Panc1 (cell line): Measurements from ENCODE around the gene FUS. TPM values are rescaled to one million over a fixed set of nuclear protein-coding genes. Genes with fewer than 3 reads are reported as not detected.
"Not testable (repeated sequence)": the region's sequence is repeated elsewhere in the genome, so short reads cannot be mapped to it uniquely, and the experiment has no call there.

Experiments used
- ATAC-seq: fragments of 200-7000 bp; cut with Tn5 transposase; 2 replicates; pipeline ENCODE4 v1.9.1; 2020; ENCODE audit warnings: mild to moderate bottlenecking, moderate library complexity
- BruUV-seq: library from RNA; stranded (reverse); fragments of 400-500 nt; replicated peaks from 2 replicates; lab custom pipeline; 2021; lab: Mats Ljungman, UMichigan
- CTCF ChIA-PET: fragments of 300-600 bp; sonication (Branson Sonifier 250); formaldehyde crosslinking; loops from one replicate; lab custom pipeline; 2022; ENCODE audit warnings: antibody characterized with exemption; lab: Charles Lee
- POLR2A ChIA-PET: fragments of 300-600 bp; sonication (Branson Sonifier 250); formaldehyde crosslinking; loops from one replicate; lab custom pipeline; 2022; ENCODE audit warnings: antibody characterized with exemption; lab: Charles Lee
- DNase-seq: peaks from one replicate; pipeline ENCODE4 v3.0.0-alpha.2; 2010; ENCODE audit warnings: low read depth, low spot score
- H3K27ac ChIP-seq: 2 replicates; pipeline ENCODE4 v1.5.1; 2011; ENCODE audit warnings: mild to moderate bottlenecking, low read length, inconsistent platforms
- H3K27me3 ChIP-seq: fragments of 200-500 bp; sonication (Bioruptor generic); 2 replicates; pipeline ENCODE4 v1.6.0; 2014; ENCODE audit warnings: low read length, inconsistent platforms; ENCODE audit not compliant: control insufficient read depth, insufficient read depth
- H3K36me3 ChIP-seq: fragments of 200-500 bp; sonication (Bioruptor generic); 2 replicates; pipeline ENCODE4 v1.5.1; 2014; ENCODE audit warnings: inconsistent platforms, mild to moderate bottlenecking, low read length, moderate library complexity; ENCODE audit not compliant: control insufficient read depth, insufficient read depth
- H3K4me1 ChIP-seq: 2 replicates; pipeline ENCODE4 v1.5.1; 2011; ENCODE audit warnings: inconsistent platforms, mild to moderate bottlenecking, low read length, moderate library complexity; ENCODE audit not compliant: control insufficient read depth, insufficient read depth
- H3K4me3 ChIP-seq, 2 experiments: 2 replicates each; pipeline ENCODE4 v1.5.1; 2011 to 2012; ENCODE audit warnings: low read depth in 2 of 2, low read length in 2 of 2, mild to moderate bottlenecking in 2 of 2, inconsistent platforms in 1 of 2, moderate library complexity in 1 of 2
- H3K9me3 ChIP-seq: fragments of 200-500 bp; sonication (Bioruptor generic); 2 replicates; pipeline ENCODE4 v1.5.1; 2014; ENCODE audit warnings: low read depth, mild to moderate bottlenecking, inconsistent platforms, low read length, moderate library complexity; ENCODE audit not compliant: control insufficient read depth, insufficient read depth
- CTCF ChIP-seq: fragments of 450-650 bp; IDR thresholded peaks from 2 replicates; pipeline ENCODE4 v1.5.1; 2017; ENCODE audit warnings: mild to moderate bottlenecking
- POLR2AphosphoS5 ChIP-seq: IDR thresholded peaks from 2 replicates; pipeline ENCODE4 v1.6.1; 2012; ENCODE audit warnings: mild to moderate bottlenecking, low read depth, low read length, moderate library complexity
- REST ChIP-seq, 2 experiments: IDR thresholded peaks; 2 replicates each; pipeline ENCODE4 v1.6.1; 2011 to 2012; ENCODE audit warnings: low read depth in 2 of 2, control low read depth in 1 of 2, low read length in 1 of 2, mild to moderate bottlenecking in 1 of 2, moderate library complexity in 1 of 2; ENCODE audit not compliant: insufficient read depth in 1 of 2
- SIN3A ChIP-seq: IDR thresholded peaks from 2 replicates; pipeline ENCODE4 v1.6.1; 2012; ENCODE audit warnings: low read depth, mild to moderate bottlenecking, low read length, moderate library complexity, borderline replicate concordance; ENCODE audit not compliant: insufficient read depth
- TCF7L2 ChIP-seq: IDR thresholded peaks from 2 replicates; pipeline ENCODE4 v1.6.1; 2011; ENCODE audit warnings: mild to moderate bottlenecking, low read depth, low read length, inconsistent platforms
- in situ Hi-C: cut with HindIII; loops from 2 replicates; pipeline ENCODE4 v1.10.0; 2016; ENCODE audit warnings: low sequenced_read_pairs, low pct_unique_long_range_greater_than_20kb
- intact Hi-C: fragments of 100-400 bp; cut with micrococcal nuclease; formaldehyde crosslinking; loops from one replicate; pipeline ENCODE4 v1.10.0; 2022; ENCODE audit not compliant: unreplicated experiment
- total RNA-seq: library from RNA; stranded (reverse); gene quantifications from one replicate; pipeline ENCODE4 v1.2.1, GENCODE V29; 2021; ENCODE audit not compliant: unreplicated experiment

The FUS gene
- total RNA-seq, 1 experiment from 2014 or later: 441 TPM

- CTCF ChIA-PET: interaction anchor here (0.6 kb wide), 1 partner anchor 22 kb away, joined by 7 read pairs; no protein-coding TSS in a partner anchor
- in situ Hi-C loops: no loop called here
- BruUV-seq: no TSS peak
Measured at GRCh38 chr16:31136287-31136662, 43.7 kb upstream of the FUS start.

GRCh38 chr16:31136822-31137499 lies 43.0 kb upstream of the FUS start:
- H3K27me3 ChIP-seq, H3K9me3 ChIP-seq, in situ Hi-C loops, H3K4me3 ChIP-seq, BruUV-seq, H3K36me3 ChIP-seq, ATAC-seq, H3K27ac ChIP-seq, intact Hi-C loops, DNase-seq, CTCF ChIA-PET: not testable (repeated sequence)
- POLR2A ChIA-PET: interaction anchor here (0.7 to 1.2 kb wide), 2 partner anchors 20 to 44 kb away, joined by 3 read pairs; partner anchors contain the start of gene KAT8
- H3K4me1 ChIP-seq: peaks cover 16% of the 10 kb centered on the region

More at GRCh38 chr16:31136287-31136662, 43.7 kb upstream of the FUS start:
- no peak overlapping the region for H3K27ac ChIP-seq
- no peaks in the 10 kb centered on the region for H3K27me3 ChIP-seq
- H3K9me3 ChIP-seq: no peaks in the 10 kb centered on the region
- TF ChIP-seq SIN3A: no peak
- TF ChIP-seq REST (IDR thresholded peaks at IDR 0.05; ENCODE audit: insufficient read depth in 1 of 2, low read depth in 2 of 2, low read length in 1 of 2): no peak
- TF ChIP-seq CTCF: no peak
- no peak for TF ChIP-seq POLR2AphosphoS5
- no peak for TF ChIP-seq TCF7L2
- H3K4me1 ChIP-seq: peaks cover 10% of the 10 kb centered on the region
- intact Hi-C loops: no loop called here
- no peak for DNase-seq
- POLR2A ChIA-PET: interaction anchor here (0.7 to 1.2 kb wide), 2 partner anchors 19 to 44 kb away, joined by 3 read pairs; partner anchors contain the start of gene KAT8
- ATAC-seq: no peak
- no peak overlapping the region for H3K4me3 ChIP-seq
- no peaks in the 10 kb centered on the region for H3K36me3 ChIP-seq
